ENCODE results near the gene CXCL1.

The CXCL1 gene

GRCh38 chr4:73869130-73870055 is at the start of gene CXCL1:
CXCL1 (plus strand) TSS chr4:73869393; CDS start chr4:73869471, 78 bp downstream.
- peak; percentile 4 for DNase-seq

GRCh38 chr4:73821325-73821724 is 47.9 kb upstream of the CXCL1 start:
- no peak for DNase-seq

GRCh38 chr4:73822389-73822788 is 46.8 kb upstream of the CXCL1 start:
- DNase-seq: no peak

- DNase-seq: no peak
These were observed 46.2 kb upstream of the CXCL1 start for GRCh38 chr4:73822812-73823504.

GRCh38 chr4:73823760-73824159 is 45.4 kb upstream of the CXCL1 start:
- no peak for DNase-seq

GRCh38 chr4:73828956-73829355 is 40.2 kb upstream of the CXCL1 start:
- DNase-seq: no peak

- DNase-seq: no peak
These were observed 37.6 kb upstream of the CXCL1 start for GRCh38 chr4:73831569-73831968.

- no peak for DNase-seq
These were observed 36.4 kb upstream of the CXCL1 start for GRCh38 chr4:73832651-73833237.

GRCh38 chr4:73836373-73837279 is 32.6 kb upstream of the CXCL1 start, which contains the start of gene CXCL6:
CXCL6 (plus strand) TSS chr4:73836678; CDS start chr4:73836751, 73 bp downstream.
- DNase-seq: no peak

GRCh38 chr4:73839071-73839470 is 30.1 kb upstream of the CXCL1 start:
- DNase-seq: no peak

- no peak for DNase-seq
These were observed 29.5 kb upstream of the CXCL1 start for GRCh38 chr4:73839715-73840114.

GRCh38 chr4:73841243-73841925 is 27.8 kb upstream of the CXCL1 start:
- DNase-seq: no peak

GRCh38 chr4:73842696-73843095 is 26.5 kb upstream of the CXCL1 start:
- no peak for DNase-seq

GRCh38 chr4:73843369-73843768 is 25.8 kb upstream of the CXCL1 start:
- DNase-seq: no peak

- no peak for DNase-seq
These were observed 24.8 kb upstream of the CXCL1 start for GRCh38 chr4:73844345-73844744.

- no peak for DNase-seq
These were observed 24.4 kb upstream of the CXCL1 start for GRCh38 chr4:73844806-73845205.

GRCh38 chr4:73847526-73848182 is 21.5 kb upstream of the CXCL1 start:
- DNase-seq: no peak

- DNase-seq: no peak
These were observed 20.9 kb upstream of the CXCL1 start for GRCh38 chr4:73848183-73848777.

- DNase-seq: no peak
These were observed 18.8 kb upstream of the CXCL1 start for GRCh38 chr4:73850261-73850970.

GRCh38 chr4:73851293-73851692 is 17.9 kb upstream of the CXCL1 start:
- DNase-seq: no peak
